ENCODE measurements around the gene TRABD2B.

GRCh38 chr1:47901001-47901575 is 96.1 kb downstream of the TRABD2B start:
- no peak for TF ChIP-seq CTCF (conservative IDR thresholded peaks at IDR 0.05 in 1 of 2, IDR thresholded peaks at IDR 0.05 in 1 of 2; ENCODE audit: low read depth in 1 of 2, low read length in 2 of 2)
- no peak for TF ChIP-seq EZH2 (IDR thresholded peaks at IDR 0.05; ENCODE audit: low read length, missing control alignments)
